Measurements from ENCODE around the gene KIF2C. TPM values are rescaled to one million over a fixed set of nuclear protein-coding genes. Genes with fewer than 3 reads are reported as not detected.

KIF2C gene
- total and polyA plus RNA-seq, 10 donors, result 1.4 to 7.6 (median 4.5) TPM

DNA sequence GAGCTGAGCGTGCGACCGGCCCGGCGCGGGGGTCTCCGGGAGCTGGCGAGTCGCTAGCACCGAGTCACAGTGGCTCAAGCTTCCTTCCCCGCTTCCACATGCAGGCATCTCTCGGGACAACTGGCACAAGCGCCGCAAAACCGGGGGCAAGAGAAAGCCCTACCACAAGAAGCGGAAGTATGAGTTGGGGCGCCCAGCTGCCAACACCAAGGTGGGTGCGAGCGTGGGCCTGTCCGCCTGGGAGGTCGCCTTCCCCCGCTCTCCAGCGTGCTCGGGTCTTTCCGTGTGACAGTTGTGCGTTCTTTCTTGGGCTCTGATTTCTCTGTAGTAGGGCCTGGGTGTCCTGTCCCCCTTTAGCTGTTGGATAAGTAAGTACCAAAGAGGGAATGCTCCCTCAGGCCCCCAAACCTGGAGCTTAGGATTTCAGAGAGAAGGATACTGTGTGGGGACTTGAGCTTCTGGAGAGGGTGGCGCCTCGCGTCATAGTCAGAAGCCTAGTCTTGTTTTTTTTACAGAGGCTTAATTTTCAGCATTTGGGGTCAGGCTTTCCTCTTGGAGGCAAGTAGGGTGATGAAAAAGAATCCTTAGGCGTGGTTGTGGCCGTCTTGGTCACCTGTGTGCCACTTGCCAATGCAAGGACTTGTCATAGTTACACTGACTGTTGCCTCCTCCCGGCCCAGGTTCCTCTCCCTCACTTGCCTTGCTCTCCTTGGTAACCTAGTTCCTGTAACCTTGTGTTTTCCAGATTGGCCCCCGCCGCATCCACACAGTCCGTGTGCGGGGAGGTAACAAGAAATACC lies 36.5 kb downstream of the KIF2C start:
- H3K4me1 ChIP-seq, result peaks cover 15 to 52% (median 36%) of the 10 kb centered on the region in 6 donors
- TF ChIP-seq, protein P1, sequence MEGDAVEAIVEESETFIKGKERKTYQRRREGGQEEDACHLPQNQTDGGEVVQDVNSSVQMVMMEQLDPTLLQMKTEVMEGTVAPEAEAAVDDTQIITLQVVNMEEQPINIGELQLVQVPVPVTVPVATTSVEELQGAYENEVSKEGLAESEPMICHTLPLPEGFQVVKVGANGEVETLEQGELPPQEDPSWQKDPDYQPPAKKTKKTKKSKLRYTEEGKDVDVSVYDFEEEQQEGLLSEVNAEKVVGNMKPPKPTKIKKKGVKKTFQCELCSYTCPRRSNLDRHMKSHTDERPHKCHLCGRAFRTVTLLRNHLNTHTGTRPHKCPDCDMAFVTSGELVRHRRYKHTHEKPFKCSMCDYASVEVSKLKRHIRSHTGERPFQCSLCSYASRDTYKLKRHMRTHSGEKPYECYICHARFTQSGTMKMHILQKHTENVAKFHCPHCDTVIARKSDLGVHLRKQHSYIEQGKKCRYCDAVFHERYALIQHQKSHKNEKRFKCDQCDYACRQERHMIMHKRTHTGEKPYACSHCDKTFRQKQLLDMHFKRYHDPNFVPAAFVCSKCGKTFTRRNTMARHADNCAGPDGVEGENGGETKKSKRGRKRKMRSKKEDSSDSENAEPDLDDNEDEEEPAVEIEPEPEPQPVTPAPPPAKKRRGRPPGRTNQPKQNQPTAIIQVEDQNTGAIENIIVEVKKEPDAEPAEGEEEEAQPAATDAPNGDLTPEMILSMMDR (IDR thresholded peaks at IDR 0.05 in 8 of 11, conservative IDR thresholded peaks at IDR 0.05 in 3 of 11), result no peak
- TF ChIP-seq POLR2AphosphoS5 (IDR thresholded peaks at IDR 0.05), result no peak
- no peak for TF ChIP-seq POLR2A (IDR thresholded peaks at IDR 0.05)
- intact Hi-C loops (cut with DNase I; ENCODE audit: low total_unique reads), result no loop called here
- H3K9me3 ChIP-seq, result no peaks in the 10 kb centered on the region
- H3K36me3 ChIP-seq, result peaks cover 0 to 51% (median 47%) of the 10 kb centered on the region in 6 donors
- H3K27ac ChIP-seq, result peak overlapping the region; percentile 95 to 98 (median 98)
- peak overlapping the region; percentile 73 to 93 (median 84) for H3K4me3 ChIP-seq
- H3K27me3 ChIP-seq (replicated peaks in 1 of 7), result no peaks in the 10 kb centered on the region
- WGBS, 5 donors, result 3 to 6% (median 5%) methylated on average over 29 to 36 of the region's 36 CpGs
- DNase-seq, result peak; percentile 88

- H3K36me3 ChIP-seq, result peaks cover 0 to 57% (median 51%) of the 10 kb centered on the region in 6 donors
- H3K4me1 ChIP-seq, result peaks cover 15 to 52% (median 36%) of the 10 kb centered on the region in 6 donors
- intact Hi-C loops (cut with DNase I; ENCODE audit: low total_unique reads), result no loop called here
- peak overlapping the region; percentile 73 to 93 (median 84) for H3K4me3 ChIP-seq
- no peaks in the 10 kb centered on the region for H3K27me3 ChIP-seq (replicated peaks in 1 of 7)
- WGBS, 5 donors, result 29 to 54% (median 41%) methylated on average over 12 of the region's 12 CpGs
- peak overlapping the region; percentile 95 to 98 (median 98) for H3K27ac ChIP-seq
- H3K9me3 ChIP-seq, result no peaks in the 10 kb centered on the region
- DNase-seq, result peak; percentile 64
- TF ChIP-seq, protein P1 (IDR thresholded peaks at IDR 0.05 in 8 of 11, conservative IDR thresholded peaks at IDR 0.05 in 3 of 11), result no peak
- no peak for TF ChIP-seq POLR2AphosphoS5 (IDR thresholded peaks at IDR 0.05)
- TF ChIP-seq POLR2A (IDR thresholded peaks at IDR 0.05), result no peak
Measured at GRCh38 chr1:44776730-44777068, 37.1 kb downstream of the KIF2C start.

DNA sequence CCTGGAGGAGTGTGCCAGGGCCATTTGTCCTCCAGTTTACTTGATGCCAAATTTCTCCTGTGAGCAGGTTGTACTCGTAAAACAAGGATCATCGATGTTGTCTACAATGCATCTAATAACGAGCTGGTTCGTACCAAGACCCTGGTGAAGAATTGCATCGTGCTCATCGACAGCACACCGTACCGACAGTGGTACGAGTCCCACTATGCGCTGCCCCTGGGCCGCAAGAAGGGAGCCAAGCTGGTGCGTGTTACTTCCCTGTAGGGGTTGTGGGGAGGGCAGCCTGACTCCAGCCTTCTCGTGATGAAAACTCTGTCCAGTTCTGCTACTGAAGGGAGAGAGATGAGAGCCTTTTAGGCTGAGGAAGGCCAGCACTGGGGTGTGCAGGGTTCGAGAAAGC lies 37.9 kb downstream of the KIF2C start:
- Histone ChIP-seq H3K27ac (peak overlapping the region in 5 of 8 donors; percentile 26 to 98 (median 96)), H3K27me3 (replicated peaks in 1 of 7) (no peaks in the 10 kb centered on the region), H3K9me3 (no peaks in the 10 kb centered on the region), H3K36me3 (peaks cover 0 to 61% (median 54%) of the 10 kb centered on the region in 6 donors), H3K4me1 (peaks cover 15 to 52% (median 36%) of the 10 kb centered on the region in 6 donors), H3K4me3 (peak overlapping the region in 3 of 8 donors; percentile 77 to 93 (median 84))
- 68 to 86% (median 81%) methylated on average over 7 to 14 of the region's 14 CpGs for WGBS, 5 donors
- intact Hi-C loops (cut with DNase I; ENCODE audit: low total_unique reads), result no loop called here
- TF ChIP-seq, protein P1 (IDR thresholded peaks at IDR 0.05 in 8 of 11, conservative IDR thresholded peaks at IDR 0.05 in 3 of 11), result no peak
- TF ChIP-seq POLR2AphosphoS5 (IDR thresholded peaks at IDR 0.05), result peak in 1 of 3 donors; percentile 6
- DNase-seq, result peak; percentile 44

- Histone ChIP-seq H3K4me1 (peaks cover 15 to 56% (median 38%) of the 10 kb centered on the region in 6 donors), H3K36me3 (peaks cover 0 to 61% (median 54%) of the 10 kb centered on the region in 6 donors), H3K4me3 (peak overlapping the region in 2 of 8 donors; percentile 6 to 84), H3K27ac (peak overlapping the region in 3 of 8 donors; percentile 96 to 98 (median 98)), H3K27me3 (replicated peaks in 1 of 7) (no peaks in the 10 kb centered on the region), H3K9me3 (no peaks in the 10 kb centered on the region)
- intact Hi-C loops (cut with DNase I; ENCODE audit: low total_unique reads), result no loop called here
- TF ChIP-seq POLR2A (IDR thresholded peaks at IDR 0.05) (no peak), POLR2AphosphoS5 (IDR thresholded peaks at IDR 0.05) (peak in 1 of 3 donors; percentile 24)
- DNase-seq, result peak; percentile 68
- 66 to 80% (median 74%) methylated on average over 13 of the region's 13 CpGs for WGBS, 5 donors
Measured at GRCh38 chr1:44777969-44778635, 38.5 kb downstream of the KIF2C start.

Data from spleen (tissue), 11 donors.